ENCODE results near the gene MRTO4.
"Not testable (repeated sequence)": the region's sequence is repeated elsewhere in the genome, so short reads cannot be mapped to it uniquely, and the experiment has no call there.

Gene MRTO4

DNA sequence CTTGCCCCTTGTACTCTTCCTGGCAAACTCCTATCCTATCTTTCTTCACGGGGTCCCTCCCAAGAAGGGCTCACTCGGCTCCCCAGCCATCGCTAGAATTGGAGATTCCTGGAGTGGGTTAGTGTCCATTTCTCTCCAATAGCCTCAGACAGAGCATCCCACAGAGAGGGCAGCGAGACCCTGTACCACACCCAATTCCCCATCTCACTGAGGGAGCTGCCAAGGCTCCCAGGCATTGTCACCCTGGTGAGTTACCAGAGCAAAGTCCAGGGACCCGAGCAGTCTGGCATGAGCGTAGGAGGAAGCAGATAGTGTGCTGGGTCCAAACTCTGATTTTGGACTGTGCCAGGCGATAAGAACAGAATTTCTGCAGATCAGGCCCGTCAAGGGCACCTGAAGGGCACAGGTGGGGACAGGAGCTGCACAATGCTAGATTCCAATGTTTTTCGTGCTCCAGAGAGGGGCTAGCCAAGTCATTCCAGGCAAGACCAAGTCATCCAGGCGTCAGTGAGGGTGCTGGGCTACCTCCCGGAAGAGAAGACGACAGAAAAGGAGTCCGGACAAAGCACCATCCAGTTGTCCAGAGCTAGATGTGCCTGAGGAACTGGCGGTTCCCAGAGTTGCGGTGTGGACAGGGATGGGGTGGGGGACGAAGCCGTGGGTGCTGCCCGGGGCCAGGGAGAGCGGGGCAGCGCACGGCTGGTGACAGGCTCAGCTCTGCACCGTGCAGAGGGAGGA, 21.7 kb downstream of the MRTO4 start:
- DNase-seq = no peak

DNA sequence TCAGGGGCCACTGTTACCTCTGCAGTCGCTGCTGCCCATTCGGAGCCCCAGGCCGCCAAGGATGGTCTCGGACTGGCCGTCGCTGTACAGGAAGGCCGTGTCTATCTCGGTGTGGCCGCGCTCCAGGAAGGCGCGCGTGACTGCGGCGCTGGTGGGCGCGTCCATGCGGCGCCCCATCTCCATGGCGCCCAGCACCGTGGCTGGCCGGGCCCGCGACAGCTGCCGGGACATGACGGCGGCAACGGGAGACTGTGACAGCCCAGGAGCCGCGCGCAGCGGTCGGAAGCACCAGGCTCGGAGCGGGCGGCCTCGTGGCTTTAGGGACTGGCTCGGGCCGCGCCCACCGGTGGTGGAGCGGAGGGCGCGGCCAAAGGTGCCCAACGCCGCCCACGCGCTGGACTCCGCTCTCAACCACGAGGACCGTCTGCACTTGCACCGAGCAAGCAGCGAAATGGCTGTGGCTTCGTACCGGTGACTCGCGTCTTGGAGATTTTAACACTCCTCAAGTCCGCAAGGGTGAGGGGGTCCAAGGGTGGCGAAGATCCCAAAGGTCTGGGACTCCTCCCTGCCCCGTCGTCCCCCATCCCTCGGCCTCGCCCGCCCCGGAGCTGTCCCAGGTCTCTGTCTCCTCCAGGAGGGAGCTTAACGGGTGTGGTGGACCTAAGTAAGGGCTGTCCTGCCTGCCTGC, 22.4 kb downstream of the MRTO4 start:
- not testable (repeated sequence) for DNase-seq

DNA sequence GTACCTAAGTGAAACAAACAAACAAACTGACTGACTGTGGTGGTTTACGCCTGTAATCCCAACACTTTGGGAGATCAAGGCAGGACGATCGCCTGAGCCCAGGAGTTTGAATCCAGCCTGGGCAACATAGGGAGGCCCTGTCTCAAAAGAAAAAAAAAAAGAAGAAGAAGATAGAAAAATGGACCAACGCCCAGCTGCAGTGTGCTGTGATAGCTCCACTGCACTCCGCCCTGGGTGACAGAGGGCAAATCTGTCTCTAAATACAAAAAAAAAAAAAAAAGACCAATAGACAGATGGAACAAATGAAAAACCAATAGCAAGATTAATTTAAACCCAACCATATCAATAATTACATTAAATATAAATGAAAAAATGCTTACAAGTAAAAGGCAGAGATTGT, 23.0 kb downstream of the MRTO4 start:
- DNase-seq = no peak

DNA sequence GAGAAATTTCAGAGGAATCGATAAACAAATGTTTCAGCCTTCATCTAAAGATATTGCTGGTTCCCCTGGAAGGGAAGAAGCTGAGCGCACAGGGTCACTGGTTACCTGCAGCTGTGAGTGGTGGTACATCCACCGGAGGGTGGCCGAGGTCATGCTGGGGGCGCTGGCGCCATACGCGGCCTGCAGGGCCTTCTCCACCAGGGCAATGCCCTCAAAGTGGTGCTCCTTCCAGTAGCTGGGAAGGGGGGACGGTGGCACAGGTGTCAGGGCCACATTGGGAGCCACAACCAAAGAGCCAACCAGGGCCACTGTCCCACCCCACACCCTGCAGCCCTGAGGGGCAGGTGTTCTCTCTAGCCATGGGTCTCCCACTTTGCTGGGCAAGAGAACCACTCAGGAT, 32.3 kb downstream of the MRTO4 start:
- no peak for DNase-seq

DNA sequence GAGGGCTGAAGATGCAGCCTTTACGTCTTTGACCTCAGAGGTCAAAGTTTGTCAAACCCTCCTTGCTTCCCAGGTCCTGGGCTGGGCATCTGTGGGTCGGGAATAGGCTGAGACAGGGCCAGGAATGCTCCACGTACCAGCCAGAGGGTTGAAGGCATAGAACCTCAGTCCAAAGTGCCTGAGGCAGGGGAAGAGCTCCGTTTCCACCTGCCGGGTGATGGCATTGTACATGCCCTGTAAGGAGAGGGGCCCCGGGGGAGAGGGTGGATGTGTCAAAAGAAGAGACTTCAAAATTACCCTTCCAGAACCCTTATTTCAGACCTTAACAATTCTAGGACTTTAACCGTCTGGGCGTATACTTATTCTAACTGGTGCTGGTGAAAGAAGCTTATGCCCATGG, 33.3 kb downstream of the MRTO4 start:
- DNase-seq = no peak

DNA sequence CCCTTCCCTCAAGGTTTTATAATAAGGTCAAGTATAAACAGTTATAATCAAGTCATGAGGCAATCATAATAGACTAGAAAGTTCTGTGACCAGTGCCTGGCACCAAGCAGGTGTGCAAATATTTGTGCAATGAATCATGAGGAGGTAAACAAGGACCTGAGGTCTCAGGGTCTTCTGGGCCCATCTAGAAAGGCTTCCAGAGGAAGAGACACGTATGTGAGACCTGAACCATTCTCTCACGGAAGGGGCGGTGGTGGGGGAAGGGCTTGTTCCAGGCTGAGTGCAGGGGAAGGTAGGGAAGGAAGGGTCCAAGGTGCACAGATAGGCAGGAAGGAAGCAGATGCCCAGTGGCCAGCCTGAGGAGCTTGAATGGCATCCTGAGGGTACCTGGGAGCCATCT, 33.8 kb downstream of the MRTO4 start:
- DNase-seq = not testable (repeated sequence)

DNA sequence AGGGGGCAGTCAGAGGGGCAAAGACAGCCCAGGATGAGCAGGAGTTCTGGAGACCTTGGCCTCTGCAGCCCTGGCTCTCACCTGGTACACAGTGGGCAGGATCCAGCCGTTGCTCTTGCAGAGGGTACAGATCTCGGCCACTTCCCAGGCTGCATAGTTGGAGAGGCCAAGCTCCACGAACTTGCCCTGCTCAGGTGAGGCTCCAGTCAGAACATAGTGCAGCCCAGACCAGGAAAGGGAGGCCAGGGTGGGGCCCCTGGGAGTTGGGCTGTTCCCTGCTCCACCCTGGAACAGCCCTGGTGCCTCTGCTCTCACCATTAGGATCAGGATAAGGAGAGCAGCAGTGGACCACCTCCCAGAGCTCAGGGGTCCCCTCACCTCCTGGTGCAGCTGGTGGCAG, 34.2 kb downstream of the MRTO4 start:
- not testable (repeated sequence) for DNase-seq

DNA sequence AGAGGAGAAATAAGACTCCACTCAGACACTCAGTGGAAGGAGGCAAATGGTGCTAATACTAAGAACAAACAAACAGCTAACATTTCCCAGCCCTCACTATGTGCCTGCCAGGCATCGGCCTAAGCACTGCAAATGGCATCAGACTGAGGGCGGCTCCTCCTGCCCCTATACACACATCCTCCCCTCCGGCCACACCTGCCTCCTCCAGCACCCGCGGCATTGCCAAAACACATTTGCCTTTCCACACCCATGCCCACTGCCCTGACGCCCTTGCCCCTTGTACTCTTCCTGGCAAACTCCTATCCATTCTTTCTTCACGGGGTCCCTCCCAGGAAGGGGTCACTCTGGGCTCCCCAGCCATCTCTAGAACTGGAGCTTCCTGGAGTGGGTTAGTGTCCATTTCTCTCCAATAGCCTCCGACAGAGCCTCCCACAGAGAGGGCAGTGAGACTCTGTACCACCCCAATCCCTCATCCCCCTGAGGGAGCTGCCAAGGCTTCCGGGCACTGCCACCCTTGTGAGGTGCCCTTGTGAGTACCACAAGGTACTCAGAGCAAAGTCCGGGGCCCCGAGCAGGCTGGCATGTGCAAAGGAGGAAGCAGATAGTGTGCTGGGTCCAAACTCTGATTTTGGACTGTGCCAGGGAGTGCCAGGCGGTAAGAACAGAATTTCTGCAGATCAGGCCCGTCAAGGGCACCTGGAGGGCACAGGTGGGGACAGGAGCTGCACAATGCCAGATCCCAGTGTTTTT, 36.0 kb downstream of the MRTO4 start:
- no peak for DNase-seq

DNA sequence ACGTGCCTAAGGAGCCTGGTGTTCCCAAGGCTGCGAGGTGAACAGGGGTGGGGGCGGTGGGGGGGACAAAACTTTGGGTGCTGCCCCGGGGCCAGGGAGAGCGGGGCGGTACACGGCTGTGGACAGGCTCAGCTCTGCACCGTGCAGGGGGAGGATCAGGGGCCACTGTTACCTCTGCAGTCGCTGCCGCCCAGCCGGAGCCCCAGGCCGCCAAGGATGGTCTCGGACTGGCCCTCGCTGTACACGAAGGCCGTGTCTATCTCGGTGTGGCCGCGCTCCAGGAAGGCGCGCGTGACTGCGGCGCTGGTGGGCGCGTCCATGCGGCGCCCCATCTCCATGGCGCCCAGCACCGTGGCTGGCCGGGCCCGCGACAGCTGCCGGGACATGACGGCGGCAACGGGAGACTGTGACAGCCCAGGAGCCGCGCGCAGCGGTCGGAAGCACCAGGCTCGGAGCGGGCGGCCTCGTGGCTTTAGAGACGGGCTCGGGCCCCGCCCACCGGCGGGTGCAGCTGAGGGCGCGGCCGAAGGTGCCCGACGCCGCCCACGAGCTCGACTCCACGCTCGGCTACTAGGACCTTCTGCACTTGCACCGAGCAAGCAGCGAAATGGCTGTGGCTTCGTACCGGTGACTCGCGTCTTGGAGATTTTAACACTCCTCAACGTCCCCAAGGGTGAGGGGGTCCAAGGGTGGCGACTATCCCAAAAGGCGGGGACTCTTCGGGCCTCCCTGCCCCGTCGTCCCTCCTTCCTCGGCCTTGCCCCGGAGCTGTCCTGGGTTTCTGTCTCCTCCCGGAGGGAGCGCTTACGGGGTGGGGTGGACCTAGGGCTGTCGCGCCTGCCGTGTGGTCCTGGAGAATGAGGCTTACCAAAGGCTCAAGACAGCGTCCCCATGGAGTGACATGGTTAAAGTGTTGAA, 37.0 kb downstream of the MRTO4 start, which contains the start of gene AKR7A3:
AKR7A3 (minus strand) TSS at position 447 of the 918 bp plus-strand sequence; CDS start at position 386, 61 bp downstream.
- peak; percentile 56 for DNase-seq

DNA sequence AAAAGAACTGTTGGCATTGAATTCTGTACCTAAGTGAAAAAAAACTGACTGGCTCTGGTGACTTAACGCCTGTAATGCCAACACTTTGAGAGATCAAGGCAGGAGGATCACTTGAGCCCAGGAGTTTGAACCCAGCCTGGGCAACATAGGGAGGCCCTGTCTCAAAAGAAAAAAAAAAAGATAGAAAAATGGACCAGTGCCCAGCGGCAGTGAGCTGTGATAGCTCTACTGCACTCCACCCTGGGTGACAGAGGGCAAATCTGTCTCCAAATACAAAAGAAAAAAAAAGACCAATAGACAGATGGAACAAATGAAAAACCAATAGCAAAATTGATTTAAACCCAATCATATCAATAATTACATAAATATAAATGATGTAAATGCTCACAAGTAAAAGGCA, 37.6 kb downstream of the MRTO4 start:
- no peak for DNase-seq

DNA sequence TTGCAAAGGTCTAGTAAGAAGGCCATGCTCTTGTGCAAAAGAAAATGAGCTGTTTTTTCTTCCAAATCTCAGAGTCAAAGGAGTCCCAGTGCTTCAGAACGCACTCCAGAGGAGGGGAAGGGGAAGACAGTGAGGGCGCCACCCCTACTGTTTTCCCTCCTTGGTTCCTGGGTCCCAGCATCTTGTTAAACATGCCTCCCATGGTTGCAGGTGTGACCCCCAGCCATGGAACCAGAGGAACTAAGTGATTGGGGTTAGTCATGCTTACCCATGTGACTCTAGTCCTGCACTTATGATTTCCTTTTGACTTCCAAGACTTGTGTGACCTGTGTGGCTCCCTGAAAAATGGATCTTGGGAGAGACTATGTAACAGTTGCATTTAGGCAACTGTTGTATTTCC, 43.0 kb downstream of the MRTO4 start:
- DNase-seq = no peak

DNA sequence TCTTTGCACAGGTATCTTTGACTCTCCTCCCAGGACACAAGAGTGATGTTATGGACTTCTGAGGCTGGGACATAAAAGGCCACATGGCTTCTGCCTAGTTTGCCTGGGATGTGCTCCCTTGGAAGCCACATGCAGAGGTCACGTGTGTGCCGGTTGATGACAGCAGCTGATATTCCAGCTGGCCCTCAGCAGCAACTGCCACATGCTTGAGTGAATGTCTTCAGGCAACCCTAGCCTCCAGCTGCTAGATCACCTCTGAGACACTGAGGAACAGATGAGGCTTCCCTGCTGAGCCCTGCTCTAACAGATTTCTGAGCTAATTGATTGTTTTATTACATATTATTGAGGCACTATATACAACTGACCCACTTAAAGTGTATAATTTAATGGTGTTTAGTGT, 48.6 kb downstream of the MRTO4 start:
- no peak for DNase-seq

DNA sequence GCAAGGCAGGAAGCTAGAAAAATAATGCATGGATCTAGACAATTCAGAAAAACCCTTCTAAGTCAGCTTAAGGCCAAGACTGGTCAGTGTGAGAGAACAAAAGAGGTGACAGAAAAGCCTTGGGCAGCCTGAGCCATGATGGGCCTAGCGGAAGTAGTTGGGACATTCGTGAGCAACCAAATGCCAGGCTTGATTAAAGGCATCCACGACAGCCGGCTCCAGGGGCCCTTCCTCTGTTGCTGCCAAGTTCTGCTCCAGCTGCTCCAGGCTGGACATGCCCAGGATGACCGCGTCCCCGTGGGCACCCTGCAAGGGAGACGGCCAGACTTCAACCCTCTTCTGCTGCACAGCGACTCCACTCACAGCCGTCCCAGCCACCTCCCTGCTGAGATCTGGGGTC, 52.5 kb downstream of the MRTO4 start:
- DNase-seq = not testable (repeated sequence)

DNA sequence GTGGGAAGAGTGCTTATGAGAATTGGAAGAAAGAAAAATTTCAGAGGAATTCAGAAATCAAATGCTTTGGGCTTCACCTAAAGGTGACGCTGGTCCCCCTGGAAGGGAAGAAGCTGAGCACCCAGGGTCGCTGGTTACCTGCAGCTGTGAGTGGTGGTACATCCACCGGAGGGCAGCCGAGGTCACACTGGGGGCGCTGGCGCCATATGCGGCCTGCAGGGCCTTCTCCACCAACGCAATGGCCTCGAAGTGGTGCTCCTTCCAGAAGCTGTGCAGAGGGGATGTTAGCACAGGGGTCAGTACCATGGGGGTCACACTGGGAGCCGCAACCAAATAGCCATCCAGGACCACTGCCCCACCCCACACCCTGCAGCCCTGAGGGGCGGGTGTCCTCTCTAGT, 54.3 kb downstream of the MRTO4 start:
- DNase-seq = no peak

DNA sequence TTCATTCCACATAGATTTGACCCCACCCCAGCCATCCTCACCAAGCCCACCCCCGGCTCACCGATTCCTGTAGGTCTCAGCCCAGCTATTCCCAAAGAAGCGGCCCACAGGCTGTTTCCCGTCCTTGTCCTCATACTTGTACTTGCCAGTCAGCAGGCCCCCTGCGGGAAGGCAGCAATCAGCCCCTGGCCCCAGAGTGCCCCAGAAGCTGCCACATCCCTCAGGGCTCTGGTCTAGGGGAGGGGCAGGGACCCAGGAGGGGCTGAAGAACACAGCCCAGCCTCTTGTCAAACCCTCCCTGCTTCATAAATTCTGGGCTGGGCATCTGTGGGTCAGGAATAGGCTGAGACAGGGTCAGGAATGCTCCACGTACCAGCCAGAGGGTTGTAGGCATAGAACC, 55.3 kb downstream of the MRTO4 start:
- no peak for DNase-seq

DNA sequence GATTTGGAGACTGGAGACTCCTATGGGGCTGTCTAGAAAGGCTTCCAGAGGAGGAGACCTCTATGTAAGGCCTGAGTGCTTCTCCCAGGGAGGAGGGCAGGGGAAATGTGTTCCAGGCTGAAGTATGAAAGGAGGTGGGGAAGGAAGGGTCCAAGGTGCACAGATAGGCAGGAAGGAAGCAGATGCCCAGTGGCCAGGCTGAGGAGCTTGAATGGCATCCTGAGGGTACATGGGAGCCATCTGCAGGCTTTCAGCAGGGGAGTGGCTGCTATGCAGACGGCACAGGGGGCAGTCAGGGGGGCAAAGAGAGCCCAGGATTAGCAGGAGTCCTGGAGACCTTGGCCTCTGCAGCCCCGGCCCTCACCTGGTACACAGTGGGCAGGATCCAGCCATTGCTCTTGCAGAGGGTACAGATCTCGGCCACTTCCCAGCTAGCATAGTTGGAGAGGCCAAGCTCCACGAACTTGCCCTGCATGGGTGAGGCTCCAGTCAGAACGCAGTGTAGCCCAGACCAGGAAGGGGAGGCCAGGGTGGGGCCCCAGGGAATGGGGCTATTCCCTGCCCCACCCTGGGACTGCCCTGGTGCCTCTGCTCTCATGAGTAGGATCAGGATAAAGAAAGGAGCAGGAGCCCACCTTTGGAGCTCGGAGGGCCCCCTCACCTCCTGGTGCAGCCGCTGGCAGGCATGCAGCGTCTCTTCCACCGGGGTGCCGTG, 56.3 kb downstream of the MRTO4 start:
- no peak for DNase-seq

DNA sequence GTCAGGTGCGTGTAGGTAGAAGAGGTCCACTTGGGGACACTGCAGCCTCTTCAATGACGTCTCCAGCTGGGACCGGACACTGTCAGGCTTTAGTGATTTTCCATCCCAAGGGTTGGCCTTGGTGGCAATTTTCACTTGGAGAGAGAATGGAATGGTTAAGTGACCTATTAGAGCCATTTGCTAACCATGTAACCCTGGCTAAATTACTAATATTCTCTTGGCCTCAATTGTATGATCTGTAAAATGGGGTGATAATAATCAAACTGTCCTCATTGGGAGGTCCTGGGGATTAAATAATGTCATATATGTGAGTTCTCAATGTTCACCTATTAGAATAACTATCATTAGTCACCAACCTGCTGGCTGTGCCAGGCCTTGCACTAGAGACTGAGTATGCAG, 56.9 kb downstream of the MRTO4 start:
- no peak for DNase-seq

DNA sequence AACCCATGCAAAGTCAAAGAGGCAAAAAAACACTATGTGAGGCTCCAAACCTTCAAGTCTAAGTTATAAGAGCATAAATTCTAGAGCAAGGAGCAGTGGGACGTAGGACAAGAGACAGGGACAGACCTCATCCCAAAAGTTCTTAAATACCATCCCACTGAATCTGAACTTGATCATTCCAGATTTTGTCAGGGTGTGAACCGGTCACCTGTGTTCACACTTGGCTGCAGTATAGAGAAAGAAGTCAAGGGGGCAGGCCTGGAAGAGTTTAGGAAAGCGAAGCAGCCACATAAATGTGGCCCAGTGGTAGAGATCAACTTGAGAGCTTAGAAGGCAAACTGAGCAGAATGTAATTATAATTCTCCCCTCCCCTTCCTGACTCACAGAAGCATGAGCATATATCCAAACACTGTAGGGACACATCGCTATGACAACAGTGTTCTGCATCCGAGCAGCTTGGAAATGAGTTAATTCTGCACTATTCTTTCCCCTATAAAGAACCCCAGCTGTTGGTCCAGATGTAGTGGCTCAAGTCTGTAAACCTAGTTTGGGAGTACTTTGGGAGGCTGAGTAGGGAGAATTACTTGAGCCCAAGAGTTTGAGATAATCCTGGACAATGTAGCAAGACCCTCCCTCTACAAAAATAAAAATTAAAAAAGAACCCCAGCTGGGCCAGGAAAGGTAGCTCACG, 57.7 kb downstream of the MRTO4 start:
- DNase-seq = no peak
